Ramos (cell line): Measurements from ENCODE around the gene CHTF18.
"Not testable (repeated sequence)": the region's sequence is repeated elsewhere in the genome, so short reads cannot be mapped to it uniquely, and the experiment has no call there.

Experiments
- in situ Hi-C: fragments of 300-500 bp; cut with MboI; formaldehyde crosslinking; loops from one replicate; pipeline ENCODE4 v1.14.3; 2022; ENCODE audit warnings: low sequenced_read_pairs; ENCODE audit not compliant: unreplicated experiment

The CHTF18 gene

DNA sequence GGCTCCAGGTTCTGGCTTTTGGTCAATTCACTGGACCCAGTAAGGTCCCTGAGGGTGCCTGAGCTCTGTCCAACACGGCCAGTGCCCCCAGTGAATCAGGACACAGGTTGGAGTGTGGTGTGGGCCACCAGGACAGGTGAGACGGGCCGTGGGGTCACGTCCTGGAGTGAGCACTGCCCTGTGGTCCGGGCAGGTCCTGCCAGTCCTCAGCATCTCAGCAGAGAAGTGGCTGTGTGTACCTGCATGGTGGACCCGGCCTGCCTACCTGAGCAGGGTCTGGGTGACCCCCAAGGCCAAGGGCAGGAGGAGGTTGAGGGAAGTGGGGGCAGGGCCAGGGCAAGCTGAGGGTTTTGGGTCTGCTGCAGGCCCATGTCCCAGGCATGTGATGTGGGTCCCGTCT, 14.0 kb downstream of the CHTF18 start:
- in situ Hi-C loops, result no loop called here

DNA sequence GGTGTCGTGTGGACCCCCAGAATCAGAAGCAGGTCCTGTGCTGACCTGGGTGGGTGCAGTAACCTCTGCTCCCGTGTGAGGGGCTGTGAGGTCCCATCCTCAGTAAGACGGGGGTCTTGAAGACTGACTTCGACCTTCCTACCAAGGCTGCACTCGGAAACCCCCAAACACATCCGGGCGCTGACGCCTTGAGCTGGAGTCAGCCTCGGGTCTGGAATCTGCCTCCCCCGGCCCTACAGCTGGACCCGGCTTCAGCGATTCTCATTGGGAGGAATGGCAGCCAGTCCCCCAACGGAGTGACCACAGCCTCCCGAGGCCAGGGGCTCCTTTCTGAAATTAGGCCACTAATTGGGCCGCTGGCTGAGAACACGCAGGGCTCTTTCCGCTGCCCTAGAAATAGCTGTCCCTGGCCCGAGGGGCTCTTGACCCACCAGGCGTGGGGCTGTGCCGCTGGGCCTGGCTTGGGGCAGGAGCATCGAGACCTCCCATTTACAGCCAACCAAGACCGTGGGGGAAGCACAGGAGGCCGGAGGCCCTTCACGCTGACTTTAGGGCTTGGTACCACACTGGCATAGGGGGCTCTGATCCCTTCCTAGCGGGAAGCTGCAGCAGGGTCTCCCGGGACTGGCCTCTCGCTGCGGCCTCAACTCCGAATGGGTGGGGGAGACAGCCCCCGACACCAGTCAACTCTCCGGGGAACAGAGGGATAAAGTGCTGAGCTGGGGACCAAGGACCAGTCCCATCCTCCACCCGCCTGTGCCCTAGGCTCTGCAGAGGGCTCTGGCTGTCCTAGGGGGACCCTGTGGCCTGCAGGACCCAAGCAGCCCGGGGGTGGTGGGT, 14.7 kb downstream of the CHTF18 start:
- in situ Hi-C loops, result no loop called here

DNA sequence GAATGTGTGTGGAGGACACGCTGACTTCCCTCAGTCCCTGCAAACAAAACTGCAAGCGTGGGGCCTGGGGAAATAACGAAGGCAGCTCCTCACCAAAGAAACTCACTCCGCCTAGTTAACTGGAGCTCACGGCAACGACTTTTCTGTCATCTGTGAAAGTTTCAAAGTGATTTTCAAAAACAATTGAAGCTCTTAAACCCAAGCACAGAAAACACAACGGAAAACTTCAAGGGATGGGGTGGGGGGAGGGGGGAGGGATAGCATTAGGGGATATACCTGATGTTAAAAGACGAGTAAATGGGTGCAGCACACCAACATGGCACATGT, 15.3 kb downstream of the CHTF18 start:
- in situ Hi-C loops, result no loop called here

DNA sequence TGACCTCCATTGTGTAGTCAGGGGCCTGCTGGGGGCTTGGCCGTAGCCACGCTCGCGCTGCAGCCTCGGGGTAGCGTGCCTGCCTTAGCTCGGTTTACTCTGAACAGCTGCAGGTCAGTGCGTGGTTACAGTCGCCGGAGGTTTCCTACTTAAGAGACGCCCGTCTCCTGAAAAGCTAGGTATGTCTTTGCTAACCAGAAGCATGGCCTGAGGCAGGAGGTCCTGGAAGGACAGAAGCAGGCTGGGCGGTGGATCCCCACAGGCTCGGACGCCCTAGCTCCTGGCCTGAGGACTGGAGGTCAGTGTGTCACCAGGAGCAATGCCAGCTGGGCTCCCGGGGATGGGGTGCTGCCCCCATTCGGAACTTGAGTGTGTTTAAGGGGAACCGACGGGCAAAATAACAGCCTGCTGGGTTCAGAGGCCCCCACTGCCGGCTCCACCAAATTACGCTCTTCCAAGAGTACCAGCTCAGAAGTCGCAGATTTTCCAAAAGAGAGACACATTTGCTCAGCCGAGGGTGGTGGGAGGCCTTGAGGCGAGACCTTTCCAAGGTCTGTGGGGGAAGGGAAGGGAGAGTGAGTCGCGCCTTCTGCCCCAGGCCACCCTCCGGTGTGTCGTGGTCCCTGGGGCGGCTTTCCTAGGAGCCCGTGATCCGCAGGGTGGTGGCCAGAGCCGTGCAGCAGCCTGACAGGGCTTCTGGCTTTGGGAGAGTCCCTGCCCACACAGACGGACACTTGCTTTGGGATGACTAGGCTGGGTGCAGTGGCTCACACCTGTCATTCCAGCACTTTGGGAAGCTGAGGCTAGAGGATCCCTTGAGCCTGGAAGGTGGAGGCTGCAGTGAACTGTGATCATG, 16.0 kb downstream of the CHTF18 start:
- in situ Hi-C loops, result no loop called here

DNA sequence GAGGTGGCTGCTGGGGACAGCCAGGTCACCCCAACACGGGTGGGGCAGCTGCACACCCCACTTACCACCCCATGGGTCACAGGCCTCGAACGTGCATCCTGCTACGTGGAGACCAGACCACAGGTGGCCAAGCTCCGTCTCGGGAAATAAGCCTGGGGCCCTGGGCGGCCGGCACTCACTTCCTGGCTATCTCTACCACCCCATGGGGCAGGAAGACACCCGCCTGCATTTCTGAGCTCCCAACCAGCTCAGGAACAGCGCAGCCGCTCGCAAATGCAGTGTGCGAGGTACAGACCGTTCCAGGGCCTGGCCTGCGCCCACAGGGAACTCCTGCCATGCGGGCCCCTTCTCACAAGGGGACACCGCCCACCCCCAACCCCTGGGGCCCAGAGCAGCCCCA, 17.1 kb downstream of the CHTF18 start:
- in situ Hi-C loops, result no loop called here

DNA sequence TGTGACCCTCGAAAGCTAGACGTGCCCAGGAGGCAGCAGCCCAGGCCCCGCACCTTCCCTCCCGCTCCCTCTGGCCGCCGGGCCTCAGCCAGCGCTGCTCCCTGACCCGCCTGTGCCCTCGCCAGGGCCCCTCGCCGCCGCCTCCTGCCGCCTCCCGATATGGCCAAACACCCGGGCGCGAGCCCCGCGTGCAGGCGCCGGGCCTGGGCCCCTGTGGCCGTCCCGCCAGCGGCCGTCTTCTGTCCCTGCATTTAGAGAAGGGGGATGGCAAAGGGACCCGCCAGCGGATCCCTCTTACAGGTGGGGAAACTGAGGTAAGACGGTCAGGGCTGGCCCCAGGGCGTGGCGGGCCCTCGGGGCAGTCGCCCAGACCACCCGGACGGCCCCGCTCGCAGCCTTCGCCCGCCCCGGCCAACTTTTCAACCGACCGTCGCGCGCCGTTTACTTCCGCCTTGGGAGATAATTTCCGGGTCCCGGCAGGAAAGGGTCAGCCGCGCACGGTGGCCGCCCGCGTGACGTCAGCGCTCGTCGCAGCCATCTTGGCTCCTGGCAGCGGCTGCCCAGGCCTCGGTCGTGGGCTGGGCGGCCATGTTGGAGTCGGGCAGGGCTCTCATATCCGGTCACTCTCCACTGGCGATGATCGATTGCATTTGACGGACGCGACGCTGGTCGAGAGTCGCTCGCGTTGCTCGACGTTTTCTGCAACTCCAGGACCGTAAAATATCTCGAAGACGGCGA, 19.1 kb downstream of the CHTF18 start:
- in situ Hi-C loops, result no loop called here

DNA sequence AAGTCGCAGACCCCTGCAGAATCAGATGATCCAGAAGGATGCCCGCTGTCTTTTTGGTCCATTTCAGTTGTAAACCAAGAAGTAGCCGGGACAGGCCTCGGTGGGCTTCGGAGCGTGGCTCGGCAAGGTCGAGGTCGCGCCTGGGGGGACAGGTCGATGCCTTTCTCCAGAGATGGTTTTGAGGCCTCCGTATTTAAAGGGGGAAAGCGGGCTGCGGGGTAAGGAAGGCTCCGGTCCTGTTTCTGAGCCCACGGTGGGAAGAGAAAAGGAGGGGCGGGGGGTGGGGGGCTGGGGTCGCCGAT, 19.6 kb downstream of the CHTF18 start:
- in situ Hi-C loops, result no loop called here

DNA sequence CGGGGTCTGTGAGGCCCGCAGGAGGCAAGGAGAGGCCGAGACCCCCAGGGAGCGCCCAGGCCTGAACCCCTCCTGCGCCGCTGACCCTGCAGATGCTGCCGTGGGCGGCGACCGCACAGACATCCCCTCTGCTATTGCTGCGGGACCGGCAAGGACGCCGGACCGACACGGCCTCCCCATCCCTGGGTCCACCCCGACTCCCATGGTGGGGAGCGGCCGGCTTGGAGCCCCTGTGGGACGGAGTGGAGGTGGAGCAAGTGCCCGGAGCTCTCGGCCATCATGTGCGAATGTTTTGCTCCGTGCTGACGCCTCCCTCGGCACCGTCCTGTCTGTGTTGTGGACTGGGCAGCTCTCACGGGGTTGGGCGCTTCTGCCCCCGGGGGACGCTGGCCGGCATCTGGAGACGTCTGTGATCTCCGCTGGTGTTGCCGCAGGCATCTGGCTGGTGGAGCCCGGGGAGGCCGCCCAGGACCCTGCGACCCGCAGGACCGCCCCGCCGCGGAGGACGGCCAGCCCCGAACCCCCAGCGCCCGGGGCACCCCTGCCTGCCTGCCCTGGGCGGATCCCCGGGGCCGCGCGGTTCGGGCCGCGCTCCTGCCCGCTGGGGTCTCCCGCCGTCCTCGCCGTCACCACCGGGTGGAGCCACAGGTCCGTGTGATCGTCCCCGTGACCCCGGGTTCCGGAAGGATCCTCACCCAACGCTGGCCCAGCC, 24.9 kb downstream of the CHTF18 start:
- in situ Hi-C loops, result loop anchor here (10.0 kb wide), 1 partner anchor 251 kb away; no protein-coding TSS in a partner anchor

DNA sequence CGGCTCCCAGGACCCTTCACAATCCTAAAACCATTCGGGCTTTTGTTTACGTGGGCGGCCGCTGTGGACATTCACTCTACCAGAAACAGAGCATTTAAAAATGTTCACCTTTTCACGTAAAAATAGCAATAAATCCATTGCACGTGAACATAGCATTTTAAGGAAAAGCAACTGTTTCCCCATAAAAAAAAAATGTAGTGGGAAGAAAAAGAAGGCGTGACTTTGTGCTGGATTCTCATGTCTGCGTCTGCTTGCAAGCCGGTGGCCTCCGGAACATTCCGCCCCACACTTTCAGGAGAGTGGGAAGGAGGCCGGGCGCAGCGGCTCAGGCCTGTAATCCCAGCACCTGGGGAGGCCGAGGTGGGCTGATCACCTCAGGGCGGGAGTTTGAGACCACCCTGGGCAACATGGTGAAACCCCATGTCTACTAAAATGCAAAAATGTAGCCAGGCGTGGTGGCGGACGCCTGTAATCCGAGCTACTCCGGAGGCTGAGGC, 25.5 kb downstream of the CHTF18 start:
- in situ Hi-C loops, result loop anchor here (10.0 kb wide), 1 partner anchor 251 kb away; no protein-coding TSS in a partner anchor

DNA sequence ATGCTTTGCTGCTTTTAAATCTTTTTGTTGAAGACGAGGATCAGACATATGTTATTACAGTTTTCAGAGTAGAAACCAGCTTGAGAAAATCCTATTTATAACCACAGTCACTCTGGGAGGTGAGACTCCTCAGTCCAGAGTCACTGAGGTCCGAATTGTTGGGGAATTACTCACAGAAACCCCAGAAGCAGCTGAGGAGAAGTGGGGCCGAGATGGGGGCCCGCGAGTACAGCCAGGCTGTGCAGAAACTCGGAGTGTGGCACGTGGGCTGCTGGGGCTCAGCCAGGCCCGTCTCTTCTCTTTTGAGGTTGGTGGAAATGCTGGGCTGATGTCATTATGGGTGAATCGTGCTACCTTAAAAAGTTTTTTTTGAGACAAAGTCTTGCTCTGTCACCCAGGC, 26.6 kb downstream of the CHTF18 start:
- in situ Hi-C loops, result loop anchor here (10.0 kb wide), 1 partner anchor 250 kb away; no protein-coding TSS in a partner anchor

DNA sequence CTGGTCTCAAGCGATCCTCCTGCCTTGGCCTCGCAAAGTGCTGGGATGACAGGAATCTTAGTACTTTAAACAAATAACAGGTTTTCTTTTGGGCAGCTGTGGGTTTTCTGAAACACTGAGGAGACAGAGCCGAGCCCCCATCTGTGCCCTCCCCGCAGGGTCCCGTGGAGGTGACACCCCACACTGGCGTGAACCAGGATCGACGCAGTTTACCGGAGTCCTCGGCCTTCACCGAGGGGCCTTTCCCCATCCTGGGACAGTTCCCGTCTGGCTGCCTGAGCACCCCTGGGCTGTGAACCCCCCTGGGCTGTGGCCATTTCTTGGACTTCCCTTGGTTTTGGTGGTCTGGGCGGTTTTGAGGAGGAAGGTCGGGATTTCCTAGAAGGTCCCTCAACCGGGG, 27.4 kb downstream of the CHTF18 start:
- in situ Hi-C loops, result loop anchor here (10.0 kb wide), 1 partner anchor 249 kb away; no protein-coding TSS in a partner anchor

DNA sequence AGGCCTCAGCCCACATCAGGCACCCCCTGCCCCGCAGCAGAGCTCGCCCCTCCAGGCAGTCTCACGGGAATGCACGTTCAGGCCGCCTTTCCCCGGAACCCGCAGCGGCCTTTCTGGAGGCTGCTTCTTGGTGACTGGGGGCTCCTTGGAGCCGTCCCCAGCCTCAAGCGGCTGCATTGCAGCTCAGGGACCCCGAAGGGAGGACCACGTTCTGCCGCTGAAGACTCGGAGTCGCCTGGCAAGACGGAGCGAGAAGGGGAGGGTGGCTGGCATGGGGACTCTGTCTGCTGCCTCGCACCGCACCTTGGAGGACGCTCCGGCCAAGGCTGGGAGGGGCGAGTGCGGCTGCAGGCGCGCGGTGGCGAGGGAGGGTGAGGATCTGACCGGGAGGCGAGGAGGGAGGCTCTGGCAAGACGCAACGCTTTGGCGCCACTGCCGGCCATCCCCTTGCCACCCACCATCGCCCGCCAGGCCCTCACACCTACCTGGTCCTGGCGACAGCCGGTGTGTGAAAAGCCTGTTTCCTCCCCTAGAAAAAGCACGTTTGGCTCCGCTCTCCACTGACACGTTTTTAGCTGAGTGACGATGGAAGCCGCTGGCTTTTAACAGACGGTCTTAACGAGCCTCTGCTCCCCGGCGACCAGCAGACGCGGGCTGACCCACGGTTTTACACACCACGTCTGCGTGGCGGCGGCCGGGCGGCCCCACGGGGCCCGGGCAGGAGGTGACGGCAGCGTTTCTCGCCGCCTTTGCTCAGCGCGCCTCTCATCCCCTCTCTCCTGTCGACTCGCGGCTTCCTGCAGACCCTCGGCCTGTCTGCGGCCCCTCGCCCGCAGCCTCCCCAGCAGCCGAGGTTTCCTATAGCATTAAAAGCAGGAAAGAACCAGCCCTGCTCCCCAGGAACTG, 28.8 kb downstream of the CHTF18 start:
- in situ Hi-C loops, result loop anchor here (10.0 kb wide), 1 partner anchor 248 kb away; no protein-coding TSS in a partner anchor

DNA sequence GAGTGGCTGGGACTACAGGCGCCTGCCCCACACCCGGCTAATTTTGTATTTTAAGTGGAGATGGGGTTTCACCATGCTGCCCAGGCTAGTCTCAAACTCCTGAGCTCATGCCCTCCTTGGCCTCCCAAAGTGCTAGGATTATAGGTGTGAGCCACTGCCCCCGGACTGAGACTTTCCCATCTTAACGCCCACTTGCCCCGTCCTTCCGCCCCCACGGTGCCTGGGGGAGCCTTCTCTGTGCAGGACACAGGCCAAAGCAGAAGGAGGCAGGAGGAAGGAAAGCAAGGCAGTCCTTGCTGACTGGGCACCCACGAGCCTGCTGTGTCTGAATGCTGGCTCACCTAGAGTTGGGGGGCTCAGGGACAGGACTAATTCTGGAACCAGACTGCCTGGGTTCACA, 29.7 kb downstream of the CHTF18 start:
- in situ Hi-C loops, result loop anchor here (10.0 kb wide), 1 partner anchor 247 kb away; no protein-coding TSS in a partner anchor

DNA sequence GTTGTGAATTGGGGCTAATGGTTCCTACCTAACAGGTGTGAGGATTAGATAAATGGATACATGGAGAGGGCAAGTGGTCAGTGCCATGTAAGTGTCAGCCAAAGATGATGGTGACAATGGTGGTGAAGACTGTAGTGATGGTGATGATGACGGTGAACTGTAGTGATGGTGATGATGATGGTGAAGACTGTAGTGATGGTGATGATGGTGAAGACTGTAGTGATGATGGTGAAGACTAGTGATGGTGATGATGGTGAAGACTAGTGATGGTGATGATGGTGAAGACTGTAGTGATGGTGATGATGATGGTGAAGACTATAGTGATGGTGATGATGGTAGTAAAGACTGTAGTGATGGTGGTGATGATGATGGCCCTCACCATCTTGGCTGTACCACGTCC, 30.2 kb downstream of the CHTF18 start:
- in situ Hi-C loops, result loop anchor here (10.0 kb wide), 1 partner anchor 246 kb away; no protein-coding TSS in a partner anchor

DNA sequence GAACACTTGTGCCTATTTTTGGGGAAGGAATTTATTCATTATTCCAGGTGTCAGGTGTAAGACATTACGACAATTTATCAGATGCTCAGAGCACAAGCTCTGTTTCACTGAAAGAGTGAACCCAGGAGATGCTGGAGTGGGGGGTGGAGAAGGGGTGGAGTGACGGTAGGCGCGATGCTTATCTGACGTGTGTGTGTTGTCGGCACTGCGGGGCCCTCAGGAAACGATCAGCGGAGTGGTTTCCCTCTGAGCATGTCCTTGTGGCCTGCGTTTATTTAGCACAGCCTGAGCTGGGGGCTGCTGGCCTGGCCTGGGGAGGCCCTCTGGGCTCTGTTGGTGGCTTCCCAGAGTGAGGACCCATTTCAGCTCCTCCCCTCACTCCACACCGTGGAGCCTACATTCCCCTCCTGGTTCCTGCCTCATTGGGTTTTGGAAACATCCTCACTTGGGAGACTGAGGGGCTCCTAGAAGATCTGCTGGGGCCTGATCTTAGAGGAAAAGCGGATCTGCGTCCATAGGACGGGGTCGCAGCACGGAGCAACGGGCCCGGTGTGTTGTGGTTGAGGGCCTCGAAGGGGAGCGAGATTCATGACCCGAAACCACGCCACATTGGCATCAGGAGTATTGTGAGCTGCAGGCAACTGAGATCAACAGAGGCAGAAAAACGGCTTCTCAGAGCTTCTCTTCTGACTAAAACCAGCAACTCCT, 31.1 kb downstream of the CHTF18 start:
- in situ Hi-C loops, result loop anchor here (10.0 kb wide), 1 partner anchor 245 kb away; no protein-coding TSS in a partner anchor

DNA sequence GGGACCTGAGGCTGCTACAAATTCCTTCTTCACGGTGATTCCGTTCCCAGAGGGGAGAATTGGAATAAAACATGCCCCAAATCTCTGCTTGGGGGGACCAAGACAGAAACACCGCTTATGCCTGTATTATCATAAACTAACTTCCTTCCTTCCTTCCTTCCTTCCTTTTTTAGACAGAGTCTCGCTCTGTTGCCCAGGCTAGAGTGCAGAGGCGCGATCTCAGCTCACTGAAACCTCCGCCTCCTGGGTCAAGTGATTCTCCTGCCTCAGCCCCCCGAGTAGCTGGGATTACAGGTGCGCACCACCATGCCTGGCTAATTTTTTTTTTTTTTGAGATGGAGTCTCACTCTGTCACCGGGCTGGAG, 31.6 kb downstream of the CHTF18 start:
- in situ Hi-C loops, result not testable (repeated sequence)

DNA sequence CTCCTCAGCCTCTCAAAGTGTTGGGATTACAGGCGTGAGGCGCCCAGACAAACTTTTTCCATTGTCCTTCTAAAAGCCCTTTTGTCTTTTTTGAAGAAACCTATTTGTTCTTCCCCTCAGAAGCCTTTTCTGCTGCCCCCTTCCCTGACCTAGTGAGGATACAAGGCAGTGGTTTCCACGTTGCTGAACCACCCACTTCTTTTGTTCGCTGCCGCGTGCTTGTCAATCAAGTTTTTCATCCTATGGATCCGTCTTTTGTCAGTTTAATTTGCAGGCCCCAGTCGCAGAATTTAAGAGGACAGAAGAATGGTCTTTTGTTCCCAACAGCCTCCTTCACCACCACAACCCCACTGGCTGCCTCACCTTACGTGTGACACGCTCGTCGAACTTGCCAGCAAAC, 32.3 kb downstream of the CHTF18 start:
- in situ Hi-C loops, result no loop called here

DNA sequence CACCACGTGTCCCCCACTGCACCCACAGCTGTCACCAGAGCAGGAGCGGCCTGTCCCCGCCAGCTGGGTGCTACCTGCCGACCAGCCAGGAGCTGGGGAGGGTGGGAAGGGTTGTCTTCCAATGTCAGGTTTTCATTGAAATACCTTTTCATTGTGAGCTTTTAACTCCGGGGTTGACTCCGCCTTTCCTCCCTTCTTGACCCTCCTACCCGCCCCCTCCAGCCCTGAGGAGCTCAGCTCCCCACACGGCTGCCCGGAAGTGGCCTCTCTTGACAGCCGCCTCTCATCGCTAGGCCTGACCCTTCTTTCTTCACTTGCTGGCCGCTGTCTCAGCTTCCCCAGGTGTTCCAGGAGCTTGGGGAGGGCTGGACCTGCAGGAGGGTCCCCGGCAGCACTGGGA, 33.3 kb downstream of the CHTF18 start:
- in situ Hi-C loops, result no loop called here
